BJ (cell line): ENCODE data around the gene CACNA2D2. TPM values are rescaled to one million over a fixed set of nuclear protein-coding genes. Genes with fewer than 3 reads are reported as not detected.
A peak's percentile ranks its signal among the peaks of the same experiment; 100 is the strongest.

Source experiments
- CTCF ChIA-PET: fragments of 350-600 bp; formaldehyde crosslinking; extraction: SDS; loops from one replicate; lab custom pipeline; 2021; ENCODE audit warnings: antibody characterized with exemption, inconsistent platforms; lab: Yijun Ruan, JAX
- POLR2A ChIA-PET: fragments of 300-600 bp; sonication (Branson Sonifier 250); formaldehyde crosslinking; extraction: SDS; loops from one replicate; lab custom pipeline; 2021; ENCODE audit warnings: antibody characterized with exemption; lab: Charles Lee
- DNase-seq: peaks from one replicate; pipeline ENCODE4 v3.0.0-alpha.2; 2011; ENCODE audit warnings: low read depth
- H3K27me3 ChIP-seq: 2 replicates; pipeline ENCODE4 v1.6.0; 2011; ENCODE audit warnings: low read length; ENCODE audit not compliant: control insufficient read depth, insufficient read depth
- H3K36me3 ChIP-seq: 2 replicates; pipeline ENCODE4 v1.5.1; 2011; ENCODE audit warnings: low read length; ENCODE audit not compliant: control insufficient read depth, insufficient read depth
- H3K4me3 ChIP-seq: 2 replicates; pipeline ENCODE4 v1.5.1; 2011; ENCODE audit warnings: low read depth, mild to moderate bottlenecking, control low read depth, low read length
- polyA plus RNA-seq: library from polyadenylated mRNA; depleted of rRNA; stranded (reverse); fragments of >200 nt; gene quantifications from 2 replicates; pipeline ENCODE4 v1.2.3, GENCODE V29; 2011
- TF ChIP-seq, protein P1 (sequence below): IDR thresholded peaks from 2 replicates; pipeline ENCODE4 v1.5.1; 2011; ENCODE audit warnings: low read depth, mild to moderate bottlenecking, control low read depth, inconsistent platforms, low read length, moderate library complexity; ENCODE audit not compliant: insufficient read depth

CACNA2D2 gene
- polyA plus RNA-seq, 1 experiment: 0.11 TPM

DNA sequence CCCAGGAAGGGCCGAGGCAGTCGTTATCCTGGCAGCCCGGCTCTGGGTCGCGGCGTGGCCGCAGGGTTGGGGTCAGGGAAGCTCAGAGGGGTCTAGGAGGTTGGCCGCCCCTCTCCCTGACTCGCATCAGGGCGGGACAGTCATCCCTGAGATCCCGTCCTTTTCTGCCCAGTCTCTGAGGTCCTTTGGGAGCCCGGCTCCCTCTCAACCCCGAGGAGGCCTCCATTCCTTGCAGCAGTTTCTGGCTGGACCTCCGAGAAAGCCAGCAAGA, 181.4 kb downstream of the CACNA2D2 start:
- ChIA-PET CTCF (interaction anchor here (1.0 to 1.9 kb wide), 4 partner anchors 14 to 96 kb away, joined by 3 to 6 read pairs (median 4); no protein-coding TSS in a partner anchor), POLR2A (no interaction called here)
- Histone ChIP-seq H3K27me3 (no peaks in the 10 kb centered on the region), H3K36me3 (peaks cover 18% of the 10 kb centered on the region), H3K4me3 (no peak overlapping the region)
- DNase-seq: no peak
- TF ChIP-seq, protein P1, sequence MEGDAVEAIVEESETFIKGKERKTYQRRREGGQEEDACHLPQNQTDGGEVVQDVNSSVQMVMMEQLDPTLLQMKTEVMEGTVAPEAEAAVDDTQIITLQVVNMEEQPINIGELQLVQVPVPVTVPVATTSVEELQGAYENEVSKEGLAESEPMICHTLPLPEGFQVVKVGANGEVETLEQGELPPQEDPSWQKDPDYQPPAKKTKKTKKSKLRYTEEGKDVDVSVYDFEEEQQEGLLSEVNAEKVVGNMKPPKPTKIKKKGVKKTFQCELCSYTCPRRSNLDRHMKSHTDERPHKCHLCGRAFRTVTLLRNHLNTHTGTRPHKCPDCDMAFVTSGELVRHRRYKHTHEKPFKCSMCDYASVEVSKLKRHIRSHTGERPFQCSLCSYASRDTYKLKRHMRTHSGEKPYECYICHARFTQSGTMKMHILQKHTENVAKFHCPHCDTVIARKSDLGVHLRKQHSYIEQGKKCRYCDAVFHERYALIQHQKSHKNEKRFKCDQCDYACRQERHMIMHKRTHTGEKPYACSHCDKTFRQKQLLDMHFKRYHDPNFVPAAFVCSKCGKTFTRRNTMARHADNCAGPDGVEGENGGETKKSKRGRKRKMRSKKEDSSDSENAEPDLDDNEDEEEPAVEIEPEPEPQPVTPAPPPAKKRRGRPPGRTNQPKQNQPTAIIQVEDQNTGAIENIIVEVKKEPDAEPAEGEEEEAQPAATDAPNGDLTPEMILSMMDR: no peak

DNA sequence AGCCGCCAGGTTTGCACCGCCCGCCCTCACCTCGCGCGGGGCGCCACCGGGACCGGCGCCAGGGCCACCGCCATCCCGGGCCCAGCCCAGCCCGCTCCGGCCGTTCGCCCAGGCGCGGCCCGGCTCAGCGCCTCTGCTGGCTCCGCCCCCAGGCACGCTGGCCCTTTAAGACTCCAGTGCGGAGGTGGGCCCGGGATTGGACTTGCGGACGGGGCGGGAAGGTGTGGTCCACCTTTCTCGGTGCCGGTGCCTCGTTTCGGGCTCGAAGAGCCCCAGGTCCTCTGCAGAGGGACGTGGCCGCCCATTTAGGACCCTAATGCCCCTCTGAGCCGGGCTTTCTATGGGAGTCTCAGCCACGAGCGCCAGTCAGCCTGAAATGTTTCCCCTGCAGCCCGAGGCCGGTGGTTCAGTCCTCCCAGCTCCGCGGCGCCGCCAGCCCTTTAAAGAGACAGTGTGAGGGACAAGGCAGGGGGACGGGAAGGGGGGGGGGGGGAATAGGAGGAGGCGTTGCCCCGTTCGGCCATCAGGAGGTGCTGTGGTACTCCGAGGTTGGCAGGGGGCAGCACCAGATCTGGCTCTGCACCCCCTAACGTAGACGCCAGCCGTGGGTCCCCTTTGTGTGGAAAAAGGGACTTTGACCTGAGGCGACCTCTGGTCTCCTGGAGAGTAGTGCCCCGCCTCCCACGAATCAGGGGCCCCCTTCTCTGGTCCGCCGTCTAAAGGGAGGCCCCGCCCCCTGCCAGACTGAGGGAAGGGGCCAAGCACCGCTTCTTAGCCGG, 181.9 kb downstream of the CACNA2D2 start:
- peaks cover 24% of the 10 kb centered on the region for H3K36me3 ChIP-seq
- TF ChIP-seq, protein P1: peak; percentile 53
- no peak for DNase-seq
- CTCF ChIA-PET: interaction anchor here (1.0 to 1.9 kb wide), 6 partner anchors 14 to 96 kb away, joined by 3 to 6 read pairs (median 4); no protein-coding TSS in a partner anchor
- POLR2A ChIA-PET: interaction anchor here (0.6 kb wide), 1 partner anchor 30 kb away, joined by 3 read pairs; no protein-coding TSS in a partner anchor
- no peaks in the 10 kb centered on the region for H3K27me3 ChIP-seq
- H3K4me3 ChIP-seq: peak overlapping the region; percentile 53

DNA sequence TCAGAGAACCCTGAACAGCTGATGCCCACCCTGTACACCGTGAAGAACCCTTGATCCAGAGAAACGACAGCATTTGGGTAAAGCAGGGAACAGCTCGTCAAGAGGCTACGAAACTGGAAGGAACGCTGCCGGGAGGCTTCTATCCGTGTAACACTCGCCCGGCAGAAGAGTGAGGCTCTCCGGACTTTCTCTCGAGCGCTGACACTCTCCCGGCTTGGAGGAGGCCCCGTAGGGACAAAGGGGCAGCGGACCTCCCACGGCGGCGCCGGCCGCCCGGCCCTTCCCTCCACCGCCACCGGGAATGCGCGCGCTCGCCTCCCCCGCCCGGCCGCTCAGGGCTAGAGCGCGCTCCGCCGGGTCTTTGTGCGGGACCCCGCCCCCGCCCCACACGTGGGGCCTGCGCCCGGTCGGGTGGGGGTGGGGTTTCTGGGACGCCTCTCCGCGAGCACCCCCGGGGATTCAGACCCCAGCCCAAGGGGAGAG, 182.5 kb downstream of the CACNA2D2 start:
- TF ChIP-seq, protein P1: no peak
- Histone ChIP-seq H3K4me3 (peak overlapping the region; percentile 53), H3K27me3 (no peaks in the 10 kb centered on the region), H3K36me3 (peaks cover 24% of the 10 kb centered on the region)
- ChIA-PET POLR2A (interaction anchor here (0.6 kb wide), 1 partner anchor 29 kb away, joined by 3 read pairs; no protein-coding TSS in a partner anchor), CTCF (interaction anchor here (1.0 to 1.9 kb wide), 4 partner anchors 14 to 47 kb away, joined by 3 to 6 read pairs (median 4); no protein-coding TSS in a partner anchor)
- no peak for DNase-seq

DNA sequence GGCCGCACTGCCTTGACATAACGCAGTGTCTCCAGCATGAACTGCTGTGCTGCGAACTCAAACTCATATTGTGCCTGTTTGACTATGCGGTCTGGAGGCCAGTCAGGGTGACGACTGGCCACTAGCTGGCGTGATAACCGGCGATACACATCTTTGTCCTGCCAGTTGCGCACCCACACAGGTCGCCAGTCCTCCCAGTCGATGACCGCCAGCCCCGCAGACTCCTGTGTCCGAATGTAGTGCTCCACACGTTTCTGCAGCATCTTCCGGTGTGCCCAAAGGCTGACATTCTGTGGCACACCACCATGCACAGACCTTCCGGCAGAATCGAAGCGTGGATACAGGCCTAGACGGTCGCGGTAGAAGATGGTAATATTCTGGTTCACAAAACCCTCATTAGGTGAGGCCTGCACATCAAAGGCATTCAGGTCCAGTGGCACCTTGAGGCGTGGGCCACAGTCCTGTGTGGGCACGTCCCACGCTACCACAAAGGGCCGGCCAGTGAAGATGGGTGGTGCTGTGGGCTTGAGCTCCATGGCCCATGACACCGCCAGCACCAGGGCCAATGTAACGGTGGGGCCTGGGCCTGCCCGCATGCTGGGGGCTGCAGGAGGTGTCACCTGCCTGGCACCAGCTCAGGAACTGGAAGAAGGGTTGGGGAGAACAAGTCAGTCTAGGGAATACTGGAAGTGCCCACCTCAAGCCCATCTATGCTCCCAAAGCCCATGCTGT, 183.4 kb downstream of the CACNA2D2 start:
- TF ChIP-seq, protein P1: no peak
- DNase-seq: no peak
- no peaks in the 10 kb centered on the region for H3K27me3 ChIP-seq
- peaks cover 21% of the 10 kb centered on the region for H3K36me3 ChIP-seq
- CTCF ChIA-PET: interaction anchor here (1.0 to 1.9 kb wide), 4 partner anchors 13 to 46 kb away, joined by 3 to 6 read pairs (median 4); partner anchors contain the start of gene IFRD2
- POLR2A ChIA-PET: no interaction called here
- peak overlapping the region; percentile 53 for H3K4me3 ChIP-seq
